GM12878 (cell line): Measurements from ENCODE around the gene WDFY4. TPM values are rescaled to one million over a fixed set of nuclear protein-coding genes. Genes with fewer than 3 reads are reported as not detected.

Experiments used
- ATAC-seq: fragments of 200-7000 bp; cut with Tn5 transposase; 3 replicates; pipeline ENCODE4 v1.9.1; 2020; ENCODE audit warnings: mild to moderate bottlenecking, moderate library complexity
- BruUV-seq: library from RNA; stranded (reverse); fragments of 400-500 nt; replicated peaks from 2 replicates; lab custom pipeline; 2021; lab: Mats Ljungman, UMichigan
- CTCF ChIA-PET: fragments of 300-600 bp; sonication (Branson Sonifier 250); formaldehyde crosslinking; extraction: SDS; loops from one replicate; lab custom pipeline; 2021; ENCODE audit warnings: inconsistent platforms; lab: Yijun Ruan, JAX
- POLR2A ChIA-PET: fragments of 350-600 bp; formaldehyde crosslinking; extraction: SDS; loops from one replicate; lab custom pipeline; 2021; ENCODE audit warnings: inconsistent platforms; lab: Charles Lee
- RAD21 ChIA-PET: fragments of 300-600 bp; sonication (Branson Sonifier 250); formaldehyde crosslinking; loops from one replicate; lab custom pipeline; 2023; ENCODE audit warnings: antibody characterized with exemption; ENCODE audit not compliant: unreplicated experiment; lab: Charles Lee
- SMC1A ChIA-PET: fragments of 300-600 bp; sonication (Branson Sonifier 250); formaldehyde crosslinking; loops from one replicate; lab custom pipeline; 2023; ENCODE audit not compliant: unreplicated experiment, uncharacterized antibody; lab: Charles Lee
- DNase-seq: peaks from one replicate; pipeline ENCODE4 v3.0.0-alpha.2; 2011; ENCODE audit warnings: low read depth, low spot score
- FAIRE-seq: peaks from 3 replicates; lab custom pipeline; 2011; peaks lifted over from hg19 to GRCh38; lab: Jason Lieb, UNC
- H2AFZ ChIP-seq: 2 replicates; pipeline ENCODE4 v1.6.0; 2011; ENCODE audit warnings: low read depth, low read length, control low read depth; ENCODE audit not compliant: control insufficient read depth
- H3K27ac ChIP-seq: 2 replicates; pipeline ENCODE4 v1.5.1; 2011; ENCODE audit warnings: control low read depth; ENCODE audit not compliant: control insufficient read depth, insufficient read depth
- H3K27me3 ChIP-seq, 2 experiments: replicated peaks in 1 of 2; 2 replicates each; pipeline versions ENCODE4 v1.6.0 to v1.6.1; 2011; ENCODE audit warnings: low read length in 1 of 2; ENCODE audit not compliant: control insufficient read depth in 2 of 2, insufficient read depth in 2 of 2
- H3K36me3 ChIP-seq, 2 experiments: 2 replicates each; pipeline ENCODE4 v1.5.1; 2011; ENCODE audit warnings: low read length in 1 of 2; ENCODE audit not compliant: control insufficient read depth in 2 of 2, insufficient read depth in 2 of 2
- H3K4me1 ChIP-seq: 2 replicates; pipeline ENCODE4 v1.6.1; 2011; ENCODE audit warnings: mild to moderate bottlenecking, low read length, moderate library complexity, mixed read lengths; ENCODE audit not compliant: control insufficient read depth, insufficient read depth
- H3K4me2 ChIP-seq: 2 replicates; pipeline ENCODE4 v1.6.0; 2011; ENCODE audit warnings: control low read depth; ENCODE audit not compliant: control insufficient read depth, insufficient read depth
- H3K4me3 ChIP-seq: fragments of 200-600 bp; sonication (generic); 2 replicates; pipeline ENCODE4 v1.5.1; 2016
- H3K79me2 ChIP-seq: 2 replicates; pipeline ENCODE4 v1.6.0; 2011; ENCODE audit warnings: low read length; ENCODE audit not compliant: control insufficient read depth, insufficient read depth
- H3K9ac ChIP-seq: 2 replicates; pipeline ENCODE4 v1.8.0; 2011; ENCODE audit warnings: low read length, control low read depth, mixed read lengths; ENCODE audit not compliant: control insufficient read depth, insufficient read depth
- H3K9me3 ChIP-seq: replicated peaks from 3 replicates; pipeline ENCODE4 v1.5.1; 2011; ENCODE audit warnings: mild to moderate bottlenecking, low read length; ENCODE audit not compliant: control insufficient read depth, insufficient read depth
- H4K20me1 ChIP-seq: 2 replicates; pipeline ENCODE4 v1.6.0; 2011; ENCODE audit not compliant: control insufficient read depth, insufficient read depth
- EZH2 ChIP-seq: IDR thresholded peaks from 2 replicates; pipeline ENCODE4 v1.6.1; 2012; ENCODE audit warnings: low read depth, mild to moderate bottlenecking, control low read depth, inconsistent platforms, low read length, borderline replicate concordance; ENCODE audit not compliant: control insufficient read depth
- HDAC2 ChIP-seq: fragments of 200-600 bp; sonication (generic); IDR thresholded peaks from 2 replicates; pipeline ENCODE4 v1.6.1; 2017
- KAT2A ChIP-seq: conservative IDR thresholded peaks from 2 replicates; pipeline ENCODE4 v1.6.1; 2011; ENCODE audit warnings: low read depth, low read length; ENCODE audit not compliant: control insufficient read depth
- KLF5 ChIP-seq: fragments of 450-650 bp; IDR thresholded peaks from 2 replicates; pipeline ENCODE4 v1.6.1; 2014; ENCODE audit warnings: mild to moderate bottlenecking; ENCODE audit not compliant: partially characterized antibody
- LARP7 ChIP-seq: fragments of 450-650 bp; IDR thresholded peaks from 2 replicates; pipeline ENCODE4 v1.6.1; 2017; ENCODE audit warnings: mild to moderate bottlenecking
- RCOR1 ChIP-seq: conservative IDR thresholded peaks from 2 replicates; pipeline ENCODE4 v1.6.1; 2012; ENCODE audit warnings: low read depth, low read length, improper control_type of control experiment
- RFX5 ChIP-seq: IDR thresholded peaks from 2 replicates; pipeline ENCODE4 v1.6.1; 2011; ENCODE audit warnings: low read depth, low read length, improper control_type of control experiment
- SMARCA5 ChIP-seq: fragments of 450-650 bp; IDR thresholded peaks from 2 replicates; pipeline ENCODE4 v1.6.1; 2017; ENCODE audit warnings: mild to moderate bottlenecking
- STAT3 ChIP-seq: IDR thresholded peaks from 2 replicates; pipeline ENCODE4 v1.6.1; 2011; ENCODE audit warnings: low read depth, low read length, improper control_type of control experiment
- SUZ12 ChIP-seq: fragments of 200-600 bp; sonication (generic); IDR thresholded peaks from one replicate; pipeline ENCODE4 v1.6.1; 2018; ENCODE audit warnings: antibody characterized with exemption, mild to moderate bottlenecking; ENCODE audit not compliant: unreplicated experiment
- TCF3 ChIP-seq: IDR thresholded peaks from 2 replicates; pipeline ENCODE4 v1.6.1; 2012; ENCODE audit warnings: low read depth, mild to moderate bottlenecking, low read length, borderline replicate concordance; ENCODE audit not compliant: insufficient read depth
- ZNF217 ChIP-seq: fragments of 450-650 bp; IDR thresholded peaks from 2 replicates; pipeline ENCODE4 v1.6.1; 2017; ENCODE audit warnings: antibody characterized with exemption, mild to moderate bottlenecking
- ZNF24 ChIP-seq: fragments of 450-650 bp; IDR thresholded peaks from 2 replicates; pipeline ENCODE4 v1.6.1; 2017; ENCODE audit warnings: antibody characterized with exemption, mild to moderate bottlenecking
- WGBS: methylation state at CpG from one replicate; pipeline ENCODE4 v1.1.6; 2016; ENCODE audit warnings: low lambda C conversion rate; ENCODE audit not compliant: insufficient replicate concordance, insufficient coverage; ENCODE audit errors: missing lambda C conversion rate; 5-methylcytosine and 5-hydroxymethylcytosine counted together
- in situ Hi-C: fragments of 300-500 bp; cut with MboI; formaldehyde crosslinking; loops from 9 replicates; pipeline ENCODE4 v1.14.3; 2018; ENCODE audit warnings: mixed read lengths
- intact Hi-C: fragments of 100-400 bp; cut with micrococcal nuclease; formaldehyde crosslinking; loops from one replicate; pipeline ENCODE4 v1.14.2; 2022; ENCODE audit not compliant: unreplicated experiment
- polyA plus RNA-seq, 11 experiments: library from polyadenylated mRNA; depleted of rRNA in 4 of 11; unstranded in 6 of 11; stranded (reverse) in 5 of 11; fragments of >200 nt; fragmentation: Nextera tagmentation in 4 of 11; fragmentation: Illumina TruSeq in 1 of 11; extraction: Ambion mirVana in 4 of 11; extraction: Trizol in 1 of 11; gene quantifications; 1 replicate in 1 of 11; 2 replicates in 10 of 11; pipeline versions ENCODE4 v1.2.1 to v1.2.3, GENCODE V29; 2011 to 2016; ENCODE audit warnings: inconsistent platforms in 2 of 11, missing spikeins in 2 of 11, low read depth in 1 of 11
- total RNA-seq, 4 experiments: library from RNA; depleted of rRNA in 3 of 4; stranded (reverse); fragments of >200 nt in 3 of 4; fragmentation: Illumina TruSeq in 1 of 4; extraction: Trizol in 1 of 4; gene quantifications; 2 replicates each; pipeline versions ENCODE4 v1.2.1 to v1.2.3, GENCODE V29; 2013 to 2021
- TF ChIP-seq, protein P1 (sequence below): IDR thresholded peaks from 2 replicates; pipeline ENCODE4 v1.6.1; 2012; ENCODE audit warnings: low read depth, low read length, improper control_type of control experiment
- TF ChIP-seq, protein P2 (sequence below): fragments of 450-650 bp; IDR thresholded peaks from 2 replicates; pipeline ENCODE4 v1.6.1; 2017; ENCODE audit warnings: low read depth, mild to moderate bottlenecking, moderate library complexity
- TF ChIP-seq, protein P3 (sequence below): IDR thresholded peaks from 2 replicates; pipeline ENCODE4 v1.6.1; 2011; ENCODE audit warnings: mild to moderate bottlenecking, low read depth, low read length, moderate library complexity; ENCODE audit not compliant: insufficient replicate concordance
- TF ChIP-seq, protein P4 (sequence below): IDR thresholded peaks from 2 replicates; pipeline ENCODE4 v1.6.1; 2011; ENCODE audit warnings: low read depth, low read length, improper control_type of control experiment, borderline replicate concordance
- TF ChIP-seq, protein P5 (sequence below): fragments of 450-650 bp; formaldehyde crosslinking; IDR thresholded peaks from 2 replicates; pipeline ENCODE4 v1.5.0; 2022; ENCODE audit warnings: mild to moderate bottlenecking, missing genetic modification characterization

WDFY4 gene
- total and polyA plus RNA-seq, 10 of the 15 experiments (the other 5 are each of a cell fraction or from before 2014, with no cell fraction given) = 13.5 to 132 (median 47.3) TPM

DNA sequence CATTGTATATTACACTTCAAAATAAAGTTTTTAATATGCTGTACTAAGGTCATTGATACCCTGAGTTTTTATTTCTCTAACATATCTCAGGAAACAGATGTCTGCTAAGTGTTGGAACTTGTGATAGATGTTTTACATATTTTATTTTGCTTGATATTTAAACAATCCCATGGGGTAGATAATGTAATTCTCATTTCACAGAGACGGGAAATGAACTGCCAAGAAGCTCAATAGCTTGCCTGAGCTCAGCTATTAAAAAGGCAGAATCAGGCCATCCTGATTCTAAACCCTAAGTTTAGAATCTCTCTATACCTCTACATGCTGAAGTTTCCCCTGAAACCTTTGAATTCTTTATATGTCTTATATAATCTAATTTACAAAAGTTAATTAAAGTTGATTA lies 128.6 kb downstream of the WDFY4 start:
- no peak overlapping the region for H3K4me2 ChIP-seq
- WGBS = 35% methylated on average over 1 of the region's 1 CpG
- no peaks in the 10 kb centered on the region for H4K20me1 ChIP-seq
- no peaks in the 10 kb centered on the region for H3K27me3 ChIP-seq
- intact Hi-C loops (no loop called here), in situ Hi-C loops (no loop called here)
- ChIA-PET POLR2A (no interaction called here), RAD21 (interaction anchor here (0.8 kb wide), 1 partner anchor 155 kb away, joined by 3 read pairs; no protein-coding TSS in a partner anchor), CTCF (interaction anchor here (1.0 to 1.4 kb wide), 2 partner anchors 49 to 155 kb away, joined by 4 read pairs; no protein-coding TSS in a partner anchor), SMC1A (interaction anchor here (1.2 kb wide), 1 partner anchor 155 kb away, joined by 4 read pairs; no protein-coding TSS in a partner anchor)
- no peaks in the 10 kb centered on the region for H3K79me2 ChIP-seq
- DNase-seq (no peak), ATAC-seq (no peak), FAIRE-seq (no peak)
- no peaks in the 10 kb centered on the region for H3K9me3 ChIP-seq
- no peak overlapping the region for H2AFZ ChIP-seq
- no peak overlapping the region for H3K4me3 ChIP-seq
- H3K4me1 ChIP-seq = no peaks in the 10 kb centered on the region
- no TSS peak for BruUV-seq
- no peak overlapping the region for H3K9ac ChIP-seq
- peaks cover 27 to 36% of the 10 kb centered on the region in 2 experiments; a peak in 3 of 4 replicates for H3K36me3 ChIP-seq
- no peak overlapping the region for H3K27ac ChIP-seq
- no peak for TF ChIP-seq STAT3
- no peak for TF ChIP-seq RCOR1
- TF ChIP-seq, protein P1, sequence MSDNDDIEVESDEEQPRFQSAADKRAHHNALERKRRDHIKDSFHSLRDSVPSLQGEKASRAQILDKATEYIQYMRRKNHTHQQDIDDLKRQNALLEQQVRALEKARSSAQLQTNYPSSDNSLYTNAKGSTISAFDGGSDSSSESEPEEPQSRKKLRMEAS = no peak
- no peak for TF ChIP-seq TCF3
- TF ChIP-seq, protein P2, sequence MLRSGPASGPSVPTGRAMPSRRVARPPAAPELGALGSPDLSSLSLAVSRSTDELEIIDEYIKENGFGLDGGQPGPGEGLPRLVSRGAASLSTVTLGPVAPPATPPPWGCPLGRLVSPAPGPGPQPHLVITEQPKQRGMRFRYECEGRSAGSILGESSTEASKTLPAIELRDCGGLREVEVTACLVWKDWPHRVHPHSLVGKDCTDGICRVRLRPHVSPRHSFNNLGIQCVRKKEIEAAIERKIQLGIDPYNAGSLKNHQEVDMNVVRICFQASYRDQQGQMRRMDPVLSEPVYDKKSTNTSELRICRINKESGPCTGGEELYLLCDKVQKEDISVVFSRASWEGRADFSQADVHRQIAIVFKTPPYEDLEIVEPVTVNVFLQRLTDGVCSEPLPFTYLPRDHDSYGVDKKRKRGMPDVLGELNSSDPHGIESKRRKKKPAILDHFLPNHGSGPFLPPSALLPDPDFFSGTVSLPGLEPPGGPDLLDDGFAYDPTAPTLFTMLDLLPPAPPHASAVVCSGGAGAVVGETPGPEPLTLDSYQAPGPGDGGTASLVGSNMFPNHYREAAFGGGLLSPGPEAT = no peak
- no peak for TF ChIP-seq ZNF24
- TF ChIP-seq, protein P3, sequence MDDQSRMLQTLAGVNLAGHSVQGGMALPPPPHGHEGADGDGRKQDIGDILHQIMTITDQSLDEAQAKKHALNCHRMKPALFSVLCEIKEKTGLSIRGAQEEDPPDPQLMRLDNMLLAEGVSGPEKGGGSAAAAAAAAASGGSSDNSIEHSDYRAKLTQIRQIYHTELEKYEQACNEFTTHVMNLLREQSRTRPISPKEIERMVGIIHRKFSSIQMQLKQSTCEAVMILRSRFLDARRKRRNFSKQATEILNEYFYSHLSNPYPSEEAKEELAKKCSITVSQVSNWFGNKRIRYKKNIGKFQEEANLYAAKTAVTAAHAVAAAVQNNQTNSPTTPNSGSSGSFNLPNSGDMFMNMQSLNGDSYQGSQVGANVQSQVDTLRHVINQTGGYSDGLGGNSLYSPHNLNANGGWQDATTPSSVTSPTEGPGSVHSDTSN = no peak
- TF ChIP-seq EZH2 = no peak
- TF ChIP-seq RFX5 = no peak
- TF ChIP-seq KLF5 = no peak
- no peak for TF ChIP-seq SMARCA5
- TF ChIP-seq, protein P4, sequence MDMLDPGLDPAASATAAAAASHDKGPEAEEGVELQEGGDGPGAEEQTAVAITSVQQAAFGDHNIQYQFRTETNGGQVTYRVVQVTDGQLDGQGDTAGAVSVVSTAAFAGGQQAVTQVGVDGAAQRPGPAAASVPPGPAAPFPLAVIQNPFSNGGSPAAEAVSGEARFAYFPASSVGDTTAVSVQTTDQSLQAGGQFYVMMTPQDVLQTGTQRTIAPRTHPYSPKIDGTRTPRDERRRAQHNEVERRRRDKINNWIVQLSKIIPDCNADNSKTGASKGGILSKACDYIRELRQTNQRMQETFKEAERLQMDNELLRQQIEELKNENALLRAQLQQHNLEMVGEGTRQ = no peak
- TF ChIP-seq HDAC2 = no peak
- no peak for TF ChIP-seq ZNF217
- TF ChIP-seq, protein P5, sequence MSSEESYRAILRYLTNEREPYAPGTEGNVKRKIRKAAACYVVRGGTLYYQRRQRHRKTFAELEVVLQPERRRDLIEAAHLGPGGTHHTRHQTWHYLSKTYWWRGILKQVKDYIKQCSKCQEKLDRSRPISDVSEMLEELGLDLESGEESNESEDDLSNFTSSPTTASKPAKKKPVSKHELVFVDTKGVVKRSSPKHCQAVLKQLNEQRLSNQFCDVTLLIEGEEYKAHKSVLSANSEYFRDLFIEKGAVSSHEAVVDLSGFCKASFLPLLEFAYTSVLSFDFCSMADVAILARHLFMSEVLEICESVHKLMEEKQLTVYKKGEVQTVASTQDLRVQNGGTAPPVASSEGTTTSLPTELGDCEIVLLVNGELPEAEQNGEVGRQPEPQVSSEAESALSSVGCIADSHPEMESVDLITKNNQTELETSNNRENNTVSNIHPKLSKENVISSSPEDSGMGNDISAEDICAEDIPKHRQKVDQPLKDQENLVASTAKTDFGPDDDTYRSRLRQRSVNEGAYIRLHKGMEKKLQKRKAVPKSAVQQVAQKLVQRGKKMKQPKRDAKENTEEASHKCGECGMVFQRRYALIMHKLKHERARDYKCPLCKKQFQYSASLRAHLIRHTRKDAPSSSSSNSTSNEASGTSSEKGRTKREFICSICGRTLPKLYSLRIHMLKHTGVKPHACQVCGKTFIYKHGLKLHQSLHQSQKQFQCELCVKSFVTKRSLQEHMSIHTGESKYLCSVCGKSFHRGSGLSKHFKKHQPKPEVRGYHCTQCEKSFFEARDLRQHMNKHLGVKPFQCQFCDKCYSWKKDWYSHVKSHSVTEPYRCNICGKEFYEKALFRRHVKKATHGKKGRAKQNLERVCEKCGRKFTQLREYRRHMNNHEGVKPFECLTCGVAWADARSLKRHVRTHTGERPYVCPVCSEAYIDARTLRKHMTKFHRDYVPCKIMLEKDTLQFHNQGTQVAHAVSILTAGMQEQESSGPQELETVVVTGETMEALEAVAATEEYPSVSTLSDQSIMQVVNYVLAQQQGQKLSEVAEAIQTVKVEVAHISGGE (CRISPR knock-in tag) = no peak
- TF ChIP-seq KAT2A = no peak
- TF ChIP-seq SUZ12 = no peak
- TF ChIP-seq LARP7 = no peak
